ENCODE results near the gene ZIC4. TPM values are rescaled to one million over a fixed set of nuclear protein-coding genes. Genes with fewer than 3 reads are reported as not detected.

ZIC4 gene
- total RNA-seq, 2 experiments from 2014 or later: not detected

DNA sequence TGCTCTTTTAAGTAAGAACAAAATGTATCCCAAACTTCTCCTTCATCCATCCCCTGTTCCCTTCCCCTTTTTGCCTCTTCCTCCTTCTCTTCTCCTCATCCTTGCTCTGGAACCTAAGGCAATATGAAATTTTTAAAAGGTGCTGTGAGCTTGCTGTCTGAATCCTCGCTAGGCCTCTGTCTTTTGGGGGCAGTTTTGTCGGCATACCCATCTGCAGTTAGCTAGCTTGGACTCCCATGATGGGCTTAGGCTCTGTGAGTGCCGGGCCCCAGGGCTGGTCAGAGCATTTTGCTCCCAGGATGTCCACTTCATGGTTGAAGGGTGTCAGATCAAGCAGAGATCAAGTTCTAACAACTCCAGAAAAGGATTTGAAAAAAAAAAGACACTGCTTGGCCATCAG lies 21.4 kb upstream of the ZIC4 start:
- Mint-ChIP-seq H3K4me1 (ENCODE audit: low read depth) (no peaks in the 10 kb centered on the region), H3K27me3 (peaks cover 34% of the 10 kb centered on the region), H3K36me3 (ENCODE audit: low read depth) (no peaks in the 10 kb centered on the region), H3K27ac (no peak overlapping the region), H3K9me3 (no peaks in the 10 kb centered on the region), H3K4me3 (no peak overlapping the region)
- Histone ChIP-seq H3K4me3 (ENCODE audit: low read length) (no peak overlapping the region), H3K36me3 (ENCODE audit: insufficient read depth, low read length) (no peaks in the 10 kb centered on the region), H3K27me3 (ENCODE audit: control insufficient read depth in 1 of 2, insufficient read depth in 2 of 2, low read length in 2 of 2) (peaks cover 28 to 33% of the 10 kb centered on the region in 2 experiments), H3K9me3 (ENCODE audit: control insufficient read depth in 1 of 2, insufficient read depth in 1 of 2, low read length in 2 of 2) (peaks cover 9 to 16% of the 10 kb centered on the region in 2 experiments), H3K27ac (ENCODE audit: low read depth in 1 of 2, low read length in 2 of 2) (no peak overlapping the region), H3K4me1 (ENCODE audit: insufficient read depth, low read length) (no peaks in the 10 kb centered on the region)
- ATAC-seq (ENCODE audit: poor library complexity): no peak
- no peak for DNase-seq
- TF ChIP-seq, protein P1, sequence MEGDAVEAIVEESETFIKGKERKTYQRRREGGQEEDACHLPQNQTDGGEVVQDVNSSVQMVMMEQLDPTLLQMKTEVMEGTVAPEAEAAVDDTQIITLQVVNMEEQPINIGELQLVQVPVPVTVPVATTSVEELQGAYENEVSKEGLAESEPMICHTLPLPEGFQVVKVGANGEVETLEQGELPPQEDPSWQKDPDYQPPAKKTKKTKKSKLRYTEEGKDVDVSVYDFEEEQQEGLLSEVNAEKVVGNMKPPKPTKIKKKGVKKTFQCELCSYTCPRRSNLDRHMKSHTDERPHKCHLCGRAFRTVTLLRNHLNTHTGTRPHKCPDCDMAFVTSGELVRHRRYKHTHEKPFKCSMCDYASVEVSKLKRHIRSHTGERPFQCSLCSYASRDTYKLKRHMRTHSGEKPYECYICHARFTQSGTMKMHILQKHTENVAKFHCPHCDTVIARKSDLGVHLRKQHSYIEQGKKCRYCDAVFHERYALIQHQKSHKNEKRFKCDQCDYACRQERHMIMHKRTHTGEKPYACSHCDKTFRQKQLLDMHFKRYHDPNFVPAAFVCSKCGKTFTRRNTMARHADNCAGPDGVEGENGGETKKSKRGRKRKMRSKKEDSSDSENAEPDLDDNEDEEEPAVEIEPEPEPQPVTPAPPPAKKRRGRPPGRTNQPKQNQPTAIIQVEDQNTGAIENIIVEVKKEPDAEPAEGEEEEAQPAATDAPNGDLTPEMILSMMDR (IDR thresholded peaks at IDR 0.05): no peak
- ChIA-PET POLR2A (no interaction called here), CTCF (no interaction called here)
- intact Hi-C loops (cut with DNase I, micrococcal nuclease): no loop called here

DNA sequence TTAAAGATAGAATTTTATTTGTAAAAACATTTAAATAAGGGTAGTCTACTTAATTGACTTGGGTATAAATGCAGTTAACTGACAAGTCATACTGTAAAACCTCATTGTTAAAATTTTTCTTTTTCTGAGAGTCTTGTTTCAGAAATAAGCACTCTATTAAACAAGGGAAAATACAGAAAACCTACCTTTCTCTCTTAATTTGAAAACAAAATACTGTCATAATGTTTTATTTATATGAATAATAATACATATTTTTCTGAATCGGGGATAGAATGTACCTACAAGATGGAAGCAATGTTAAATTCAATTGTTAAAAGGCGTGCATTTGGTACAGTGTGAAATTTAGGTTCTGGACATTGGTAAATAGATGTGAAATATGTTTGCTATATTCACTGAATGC lies 20.6 kb upstream of the ZIC4 start:
- ChIA-PET CTCF (no interaction called here), POLR2A (no interaction called here)
- Mint-ChIP-seq H3K27ac (no peak overlapping the region), H3K36me3 (ENCODE audit: low read depth) (no peaks in the 10 kb centered on the region), H3K4me1 (ENCODE audit: low read depth) (no peaks in the 10 kb centered on the region), H3K27me3 (peaks cover 35% of the 10 kb centered on the region), H3K9me3 (no peaks in the 10 kb centered on the region), H3K4me3 (no peak overlapping the region)
- ATAC-seq (ENCODE audit: poor library complexity) (no peak), DNase-seq (no peak)
- Histone ChIP-seq H3K36me3 (ENCODE audit: insufficient read depth, low read length) (no peaks in the 10 kb centered on the region), H3K9me3 (ENCODE audit: control insufficient read depth in 1 of 2, insufficient read depth in 1 of 2, low read length in 2 of 2) (peaks cover 12 to 22% of the 10 kb centered on the region in 2 experiments), H3K4me3 (ENCODE audit: low read length) (no peak overlapping the region), H3K27ac (ENCODE audit: low read depth in 1 of 2, low read length in 2 of 2) (no peak overlapping the region), H3K27me3 (ENCODE audit: control insufficient read depth in 1 of 2, insufficient read depth in 2 of 2, low read length in 2 of 2) (peaks cover 34 to 41% of the 10 kb centered on the region in 2 experiments), H3K4me1 (ENCODE audit: insufficient read depth, low read length) (no peaks in the 10 kb centered on the region)
- intact Hi-C loops (cut with DNase I, micrococcal nuclease): no loop called here
- TF ChIP-seq, protein P1 (IDR thresholded peaks at IDR 0.05): no peak

DNA sequence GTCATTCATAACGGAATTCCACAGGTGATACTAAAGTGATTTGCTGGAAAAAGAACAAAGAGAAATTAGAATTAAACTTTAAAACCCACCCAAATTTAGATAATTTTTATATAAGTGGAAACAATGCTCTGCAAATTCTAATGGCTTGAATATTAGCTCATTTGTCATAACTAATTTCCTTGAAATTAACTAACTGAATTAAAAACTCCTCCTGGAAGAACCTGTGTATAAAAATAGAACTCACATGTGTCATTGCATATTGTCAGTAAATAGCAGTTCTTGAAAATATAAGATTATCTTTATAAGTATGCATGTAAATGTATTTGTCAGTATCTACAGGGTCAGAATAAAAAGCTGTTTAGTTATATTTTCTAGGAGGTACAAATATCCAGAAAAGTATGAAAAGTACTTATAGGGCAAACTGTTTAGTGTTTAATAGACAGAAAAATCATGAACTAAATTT lies 19.1 kb upstream of the ZIC4 start:
- H3K36me3 Mint-ChIP-seq (ENCODE audit: low read depth): no peaks in the 10 kb centered on the region
- H3K9me3 Mint-ChIP-seq: no peaks in the 10 kb centered on the region
- H3K27me3 Mint-ChIP-seq: peaks cover 46% of the 10 kb centered on the region
- intact Hi-C loops (cut with DNase I, micrococcal nuclease): no loop called here
- Histone ChIP-seq H3K36me3 (ENCODE audit: insufficient read depth, low read length) (no peaks in the 10 kb centered on the region), H3K27ac (ENCODE audit: low read depth in 1 of 2, low read length in 2 of 2) (no peak overlapping the region), H3K4me1 (ENCODE audit: insufficient read depth, low read length) (no peaks in the 10 kb centered on the region), H3K4me3 (ENCODE audit: low read length) (no peak overlapping the region), H3K27me3 (ENCODE audit: control insufficient read depth in 1 of 2, insufficient read depth in 2 of 2, low read length in 2 of 2) (peaks cover 47 to 56% of the 10 kb centered on the region in 2 experiments), H3K9me3 (ENCODE audit: control insufficient read depth in 1 of 2, insufficient read depth in 1 of 2, low read length in 2 of 2) (peaks cover 21 to 35% of the 10 kb centered on the region in 2 experiments)
- ChIA-PET CTCF (no interaction called here), POLR2A (no interaction called here)
- no peaks in the 10 kb centered on the region for H3K4me1 Mint-ChIP-seq (ENCODE audit: low read depth)
- DNase-seq (no peak), ATAC-seq (ENCODE audit: poor library complexity) (no peak)
- H3K4me3 Mint-ChIP-seq: no peak overlapping the region
- TF ChIP-seq, protein P1 (IDR thresholded peaks at IDR 0.05): no peak
- no peak overlapping the region for H3K27ac Mint-ChIP-seq
